Smooth muscle cell (in vitro differentiated cells): ENCODE measurements around the gene LAMA4. TPM values are rescaled to one million over a fixed set of nuclear protein-coding genes. Genes with fewer than 3 reads are reported as not detected.

ENCODE experiments used
- DNase-seq: peaks from one replicate; lab custom pipeline; 2025; ENCODE audit not compliant: unreplicated experiment; lab: John Stamatoyannopoulos, UW
- H2AFZ ChIP-seq: fragments of 200-600 bp; sonication (generic); 2 replicates; pipeline ENCODE4 v1.6.0; 2016; ENCODE audit warnings: antibody characterized with exemption, low read depth, mild to moderate bottlenecking
- H3F3A ChIP-seq: fragments of 200-600 bp; sonication (generic); 2 replicates; pipeline ENCODE4 v1.6.0; 2017; ENCODE audit warnings: antibody characterized with exemption, low read depth
- H3K27ac ChIP-seq: fragments of 200-600 bp; sonication (generic); 2 replicates; pipeline ENCODE4 v1.5.1; 2016; ENCODE audit warnings: low read depth, mild to moderate bottlenecking
- H3K27me3 ChIP-seq: fragments of 200-600 bp; sonication (generic); 2 replicates; pipeline ENCODE4 v1.6.1; 2016; ENCODE audit warnings: low read depth, mild to moderate bottlenecking
- H3K36me3 ChIP-seq: fragments of 200-600 bp; sonication (generic); 2 replicates; pipeline ENCODE4 v1.5.1; 2016; ENCODE audit warnings: low read depth
- H3K4me1 ChIP-seq: fragments of 200-600 bp; sonication (generic); 2 replicates; pipeline ENCODE4 v1.5.1; 2016; ENCODE audit warnings: low read depth
- H3K4me2 ChIP-seq: fragments of 200-600 bp; sonication (generic); 2 replicates; pipeline ENCODE4 v1.6.0; 2016; ENCODE audit warnings: mild to moderate bottlenecking
- H3K4me3 ChIP-seq: fragments of 200-600 bp; sonication (generic); 2 replicates; pipeline ENCODE4 v1.5.1; 2016; ENCODE audit warnings: mild to moderate bottlenecking
- H3K79me2 ChIP-seq: fragments of 200-600 bp; sonication (generic); 2 replicates; pipeline ENCODE4 v1.6.0; 2016; ENCODE audit warnings: low read depth, mild to moderate bottlenecking
- H3K9ac ChIP-seq: fragments of 200-600 bp; sonication (generic); 2 replicates; pipeline ENCODE4 v1.6.0; 2016; ENCODE audit warnings: low read depth
- H3K9me3 ChIP-seq: fragments of 200-600 bp; sonication (generic); replicated peaks from 2 replicates; pipeline ENCODE4 v1.5.1; 2016; ENCODE audit warnings: low read depth
- H4K20me1 ChIP-seq: fragments of 200-600 bp; sonication (generic); 2 replicates; pipeline ENCODE4 v1.6.0; 2016; ENCODE audit warnings: low read depth
- CTCF ChIP-seq: fragments of 200-600 bp; sonication (generic); IDR thresholded peaks from 2 replicates; pipeline ENCODE4 v1.5.1; 2017; ENCODE audit warnings: borderline replicate concordance, mild to moderate bottlenecking, antibody characterized with exemption; ENCODE audit not compliant: insufficient read depth, poor library complexity, severe bottlenecking
- WGBS: methylation state at CpG from one replicate; pipeline ENCODE4 v1.1.7; 2016; ENCODE audit warnings: low lambda C conversion rate; 5-methylcytosine and 5-hydroxymethylcytosine counted together
- polyA plus RNA-seq: library from polyadenylated mRNA; unstranded; fragments of >200 nt; fragmentation: Nextera tagmentation; extraction: Ambion mirVana; gene quantifications from 2 replicates; pipeline ENCODE4 v1.2.1, GENCODE V29; 2016
- total RNA-seq: library from RNA; depleted of rRNA; stranded (reverse); fragments of >200 nt; gene quantifications from 2 replicates; pipeline ENCODE4 v1.2.3, GENCODE V29; 2014

LAMA4 gene
- total and polyA plus RNA-seq, 2 experiments from 2014 or later: 9.1 to 29.4 TPM

DNA sequence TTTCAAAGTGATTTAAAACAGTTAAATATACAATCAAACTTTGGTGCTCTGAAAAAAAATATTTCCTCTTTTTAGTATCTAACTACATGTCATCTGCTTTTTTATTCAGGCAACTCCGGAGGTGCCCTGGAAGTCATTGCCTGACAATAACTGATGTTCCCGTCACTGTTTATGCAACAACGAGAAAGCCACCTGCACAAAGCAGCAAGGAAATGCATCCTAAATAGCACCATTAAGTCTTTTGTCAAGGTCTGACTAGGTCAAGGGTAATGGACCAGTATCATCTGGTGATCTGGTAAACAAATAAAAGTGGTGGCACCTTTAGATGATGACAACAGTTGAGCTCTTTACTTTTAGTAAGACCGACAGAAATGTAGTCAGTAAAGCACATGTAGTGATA, 153.8 kb downstream of the LAMA4 start:
- WGBS: 60% methylated on average over 4 of the region's 4 CpGs
- H3K9ac ChIP-seq: no peak overlapping the region
- H4K20me1 ChIP-seq: no peaks in the 10 kb centered on the region
- no peak for DNase-seq
- no peak overlapping the region for H2AFZ ChIP-seq
- H3K4me1 ChIP-seq: no peaks in the 10 kb centered on the region
- peaks cover 8% of the 10 kb centered on the region for H3K36me3 ChIP-seq
- no peak for TF ChIP-seq CTCF
- no peaks in the 10 kb centered on the region for H3K9me3 ChIP-seq
- no peaks in the 10 kb centered on the region for H3K27me3 ChIP-seq
- H3K4me2 ChIP-seq: no peak overlapping the region
- H3K79me2 ChIP-seq: no peaks in the 10 kb centered on the region
- no peak overlapping the region for H3K4me3 ChIP-seq
- H3F3A ChIP-seq: no peaks in the 10 kb centered on the region
- H3K27ac ChIP-seq: no peak overlapping the region

- no peak overlapping the region for H2AFZ ChIP-seq
- no peak for TF ChIP-seq CTCF
- H3K27ac ChIP-seq: no peak overlapping the region
- DNase-seq: no peak
- 96% methylated on average over 2 of the region's 2 CpGs for WGBS
- H3K9ac ChIP-seq: no peak overlapping the region
- no peaks in the 10 kb centered on the region for H3F3A ChIP-seq
- peaks cover under 1% of the 10 kb centered on the region for H3K27me3 ChIP-seq
- no peak overlapping the region for H3K4me3 ChIP-seq
- H3K4me2 ChIP-seq: no peak overlapping the region
- H4K20me1 ChIP-seq: no peaks in the 10 kb centered on the region
- H3K36me3 ChIP-seq: peaks cover 8% of the 10 kb centered on the region
- no peaks in the 10 kb centered on the region for H3K9me3 ChIP-seq
- no peaks in the 10 kb centered on the region for H3K79me2 ChIP-seq
- H3K4me1 ChIP-seq: no peaks in the 10 kb centered on the region
Observed at GRCh38 chr6:112096901-112097300, 157.5 kb downstream of the LAMA4 start.

- H3K9ac ChIP-seq: peak overlapping the region; percentile 72
- DNase-seq: no peak
- H3K79me2 ChIP-seq: no peaks in the 10 kb centered on the region
- peak overlapping the region; percentile 62 for H3K4me3 ChIP-seq
- no peaks in the 10 kb centered on the region for H3F3A ChIP-seq
- H2AFZ ChIP-seq: peak overlapping the region; percentile 94
- TF ChIP-seq CTCF: no peak
- H3K9me3 ChIP-seq: no peaks in the 10 kb centered on the region
- no peaks in the 10 kb centered on the region for H3K36me3 ChIP-seq
- peaks cover 24% of the 10 kb centered on the region for H3K27me3 ChIP-seq
- peak overlapping the region; percentile 77 for H3K27ac ChIP-seq
- peak overlapping the region; percentile 90 for H3K4me2 ChIP-seq
- H4K20me1 ChIP-seq: no peaks in the 10 kb centered on the region
- H3K4me1 ChIP-seq: peaks cover 6% of the 10 kb centered on the region
- WGBS: 34% methylated on average over 7 of the region's 7 CpGs
Observed at GRCh38 chr6:112087916-112088315, 166.5 kb downstream of the LAMA4 start.

DNA sequence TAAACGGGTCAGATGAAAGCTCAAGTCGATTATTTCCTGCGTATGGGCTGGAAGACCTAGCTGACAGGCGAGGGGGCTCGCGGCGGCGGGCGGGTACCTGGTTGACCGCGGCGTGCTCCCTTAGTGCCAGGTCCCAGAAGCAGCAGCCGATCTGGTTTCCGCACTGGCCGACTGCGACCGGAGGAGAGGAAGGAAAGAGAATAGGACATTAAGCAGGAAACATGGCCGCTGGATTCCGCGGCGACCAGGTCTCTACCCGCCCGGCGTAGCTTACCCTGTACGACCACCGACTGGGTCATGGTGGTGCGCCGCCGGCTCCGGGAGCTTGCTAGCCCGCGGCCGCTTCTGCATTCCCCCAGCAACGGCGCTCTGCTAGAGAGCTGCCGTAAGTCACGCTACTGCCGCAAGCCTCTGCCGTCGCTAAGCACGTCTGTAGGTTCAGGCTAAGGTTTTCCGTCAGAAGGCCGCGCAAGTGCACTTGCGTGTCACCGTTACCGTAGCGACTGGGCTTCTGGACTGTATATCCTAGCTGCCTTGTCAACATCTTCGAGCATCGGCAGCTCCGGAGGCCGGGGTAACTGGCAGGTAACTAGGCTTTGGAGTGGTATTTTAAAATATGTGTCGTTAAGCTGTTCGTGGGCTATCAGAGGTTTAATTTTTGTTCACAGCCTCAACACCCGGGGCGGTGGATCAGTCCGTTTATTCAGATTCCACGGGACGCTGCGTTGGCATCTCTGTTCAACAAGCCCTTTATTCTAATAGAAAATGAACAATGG, 167.0 kb downstream of the LAMA4 start, which contains the start of the genes FAM229B and TUBE1:
TSS of gene FAM229B (plus strand) at position 456 of the 776 bp plus-strand sequence. CDS start 11,693 bp downstream, outside the sequence.
TSS of gene TUBE1 (minus strand) at position 347 of the 776 bp plus-strand sequence. CDS start at position 299, 48 bp downstream.
- Histone ChIP-seq H3K9ac (peak within 1 kb of the TSS; percentile 72), H3K36me3 (no peaks in the 10 kb centered on the region)
- WGBS: under 1% methylated on average over 58 of the region's 60 CpGs

More for the DNA sequence above, 167.0 kb downstream of the LAMA4 start, which contains the start of the genes FAM229B and TUBE1:
- peak within 1 kb of the TSS; percentile 77 for H3K27ac ChIP-seq
- peak within 1 kb of the TSS; percentile 90 for H3K4me2 ChIP-seq
- H4K20me1 ChIP-seq: no peaks in the 10 kb centered on the region
- H3K9me3 ChIP-seq: no peaks in the 10 kb centered on the region
- H3K79me2 ChIP-seq: no peaks in the 10 kb centered on the region
- peak within 1 kb of the TSS; percentile 62 for H3K4me3 ChIP-seq
- H2AFZ ChIP-seq: peak within 1 kb of the TSS; percentile 94
- peaks cover 6% of the 10 kb centered on the region for H3K4me1 ChIP-seq
- peaks cover 24% of the 10 kb centered on the region for H3K27me3 ChIP-seq
- peak; percentile 54 for DNase-seq
- no peak for TF ChIP-seq CTCF
- no peaks in the 10 kb centered on the region for H3F3A ChIP-seq
